IPS DF 19.7 (cell line): ENCODE results near the gene FNDC3A.

ENCODE experiments used
- DNase-seq: peaks from one replicate; pipeline ENCODE4 v3.0.0-alpha.2; 2013; ENCODE audit warnings: low read depth, low spot score

FNDC3A gene

DNA sequence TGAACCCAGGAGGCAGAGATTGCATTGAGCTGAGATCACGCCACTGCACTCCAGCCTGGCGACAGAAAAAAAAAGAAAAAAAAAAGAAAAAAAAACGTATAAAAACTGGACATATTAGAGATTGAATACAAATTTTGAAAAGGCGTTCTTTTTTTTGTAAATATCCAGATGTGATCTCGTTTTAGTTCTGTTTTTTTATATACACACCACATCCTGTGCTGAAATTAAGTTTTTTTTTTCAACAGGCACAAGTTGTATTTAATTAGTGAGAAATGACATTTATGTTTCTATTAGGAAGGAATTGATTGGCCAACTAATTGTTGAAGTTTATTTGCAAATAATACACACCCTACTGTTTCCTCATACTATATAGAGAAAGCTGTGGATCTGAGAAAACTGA lies 275.6 kb downstream of the FNDC3A start:
- no peak for DNase-seq

- DNase-seq, result no peak
Measured at GRCh38 chr13:49253310-49253709, 277.6 kb downstream of the FNDC3A start.

- DNase-seq, result no peak
Measured at GRCh38 chr13:49254007-49254406, 278.3 kb downstream of the FNDC3A start.

GRCh38 chr13:49256841-49257240 lies 281.1 kb downstream of the FNDC3A start:
- DNase-seq, result no peak

GRCh38 chr13:49258089-49258796 lies 282.5 kb downstream of the FNDC3A start:
- DNase-seq, result no peak
